ENCODE data around the gene CASS4.

Gene CASS4

DNA sequence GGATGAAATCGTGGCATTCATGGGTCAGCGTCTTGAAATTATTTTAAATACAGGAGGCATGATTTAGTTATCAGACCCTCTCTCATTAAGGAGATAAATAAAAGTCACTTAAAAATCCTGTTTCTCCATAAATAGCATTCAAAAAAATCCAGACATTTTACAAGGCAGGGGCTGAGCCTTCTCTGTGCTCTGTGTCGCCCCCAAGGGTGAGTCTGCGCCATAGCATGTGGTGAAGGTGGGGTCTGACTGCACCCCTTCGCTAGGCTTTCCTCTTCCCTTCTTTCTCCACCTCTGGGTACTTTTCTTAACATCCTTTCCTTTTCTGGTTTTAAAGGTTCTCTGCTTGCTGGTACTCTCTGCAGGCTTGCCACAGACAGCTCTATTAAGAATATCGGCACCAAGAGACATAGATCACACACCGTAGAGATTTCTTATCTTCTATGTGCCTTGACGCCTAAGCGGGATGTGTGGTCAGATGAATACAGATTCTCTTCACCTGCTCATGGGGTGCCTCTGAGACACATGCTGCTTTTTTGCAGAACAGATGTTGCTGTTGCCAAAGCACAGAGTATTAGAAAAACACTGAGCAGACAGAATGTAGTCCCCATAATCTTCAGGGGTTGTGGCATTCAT, 92.4 kb downstream of the CASS4 start:
- DNase-seq (ENCODE audit: low read depth in 4 of 4, low spot score in 1 of 4), result peak in 2 of 4 experiments; percentile 1 to 5

DNA sequence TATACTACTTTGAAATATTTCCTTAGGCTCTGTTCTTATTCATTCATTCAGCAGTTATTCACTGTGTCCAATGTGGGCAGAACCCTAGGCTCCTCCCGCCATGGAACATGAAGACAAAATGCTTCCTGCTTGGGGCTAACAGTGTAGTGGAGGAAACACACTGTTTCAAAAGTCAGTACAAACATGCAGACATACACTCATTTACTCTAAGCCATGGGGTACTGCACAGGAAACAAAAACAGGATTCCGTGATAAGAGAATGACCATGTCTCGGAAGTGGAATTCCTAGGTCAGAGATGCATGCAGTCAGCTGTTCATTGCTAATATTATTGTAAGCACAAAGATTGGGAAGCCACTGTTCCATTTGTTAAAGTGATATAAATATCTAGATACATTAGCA, 94.0 kb downstream of the CASS4 start:
- DNase-seq (ENCODE audit: low read depth in 4 of 4, low spot score in 1 of 4), result no peak
